Hematopoietic multipotent progenitor cell treated with erythropoietin and hydrocortisone succinate and interleukin-3 and kit ligand, for 8 days (in vitro differentiated cells): ENCODE measurements around the gene BSX.

Experiments
- DNase-seq: peaks from one replicate; pipeline ENCODE4 v3.0.0-alpha.2; 2015

Gene BSX

DNA sequence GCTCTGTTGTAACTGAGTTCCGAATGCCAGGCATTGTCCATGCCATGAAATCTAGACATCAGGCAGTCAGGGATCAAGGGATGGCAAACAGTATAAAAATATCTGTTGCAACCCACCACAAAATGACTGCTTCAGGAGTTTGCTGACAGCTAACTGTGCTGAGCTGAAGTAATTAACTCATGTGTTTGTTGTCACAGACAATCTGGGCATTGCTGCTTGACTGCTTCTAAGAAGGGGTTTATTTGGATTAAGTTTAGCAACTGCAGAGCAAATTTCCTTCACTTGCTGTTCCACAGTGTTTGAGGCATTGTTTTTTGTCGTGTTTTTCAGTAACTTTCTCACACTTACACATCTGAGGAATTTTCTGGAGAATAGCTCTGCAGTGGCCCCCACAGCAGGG is 30.4 kb downstream of the BSX start:
- no peak for DNase-seq

DNA sequence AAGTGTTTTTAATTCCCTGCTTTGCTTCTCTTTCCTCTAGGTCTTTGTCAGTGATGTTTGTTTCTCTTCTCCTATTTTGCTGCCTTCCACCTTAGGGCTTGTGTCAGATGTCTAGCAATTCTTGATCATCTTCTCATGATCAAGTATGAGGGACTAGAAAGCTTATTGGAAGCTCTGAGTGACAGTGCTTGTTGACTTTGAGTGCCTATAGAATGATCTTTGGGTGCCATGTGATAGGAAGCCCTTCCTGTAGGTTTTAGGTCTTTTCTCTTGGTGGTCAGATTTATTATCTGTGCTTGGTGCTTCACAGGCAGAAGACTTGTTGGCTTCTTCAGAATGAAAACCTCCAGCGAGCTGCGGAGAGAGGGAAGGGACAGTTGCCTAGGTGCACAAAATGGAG is 43.1 kb downstream of the BSX start:
- DNase-seq, result no peak

DNA sequence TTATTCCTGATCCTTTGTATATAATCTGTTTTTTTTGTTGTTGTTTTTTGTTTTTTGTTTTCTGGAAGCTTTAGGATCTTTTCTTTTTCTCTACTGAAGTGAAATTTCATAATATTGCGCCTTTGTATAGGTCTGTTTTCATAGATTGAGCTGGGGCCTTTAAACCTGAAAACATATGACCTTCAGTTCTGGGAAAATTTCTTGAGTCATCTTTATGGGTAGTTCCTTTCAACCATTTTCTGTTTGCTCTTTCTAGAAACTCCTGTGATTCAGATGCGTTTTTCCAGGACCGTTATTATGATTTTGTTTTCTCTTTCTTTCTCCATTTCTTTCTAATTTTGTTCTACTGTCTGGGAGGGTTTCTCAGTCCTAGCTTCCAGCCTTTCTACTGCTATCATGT is 43.7 kb downstream of the BSX start:
- no peak for DNase-seq

DNA sequence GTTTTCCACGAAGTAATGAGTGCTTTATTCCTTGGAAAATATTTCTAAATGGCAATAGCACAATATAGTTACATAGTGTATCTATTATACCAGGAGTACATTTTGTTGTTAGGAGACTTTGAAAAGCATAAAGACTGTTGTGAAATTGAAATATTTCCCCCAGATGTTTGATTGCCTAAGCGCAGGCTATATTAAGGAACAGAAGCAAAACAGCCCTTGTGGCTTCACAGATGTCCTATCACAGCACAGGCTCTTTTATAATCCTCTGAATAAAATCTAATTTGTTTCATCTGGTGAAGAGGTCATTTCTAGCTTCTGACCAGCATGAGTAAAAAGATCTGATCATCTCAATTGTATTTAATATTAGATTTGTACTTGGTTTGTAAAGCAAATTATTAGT is 48.2 kb downstream of the BSX start:
- no peak for DNase-seq

DNA sequence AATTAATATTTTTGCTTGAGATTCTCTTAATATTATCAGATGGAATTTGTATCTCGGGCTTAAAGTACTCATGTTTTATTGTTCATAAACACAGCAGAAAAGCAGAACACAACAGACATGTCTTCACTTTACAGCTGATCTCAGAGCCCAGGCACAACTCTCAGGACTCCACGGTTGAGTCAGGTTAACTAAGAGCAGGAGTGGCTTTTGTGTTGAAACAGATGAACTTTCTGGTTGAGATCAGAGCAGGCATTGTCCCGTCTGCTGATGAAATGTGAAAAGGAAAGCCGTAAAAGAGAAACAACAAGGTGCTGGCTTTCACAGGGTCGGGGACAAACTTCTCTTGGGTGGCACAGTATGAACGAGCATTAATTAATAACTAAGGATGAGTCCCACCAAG is 50.1 kb downstream of the BSX start:
- no peak for DNase-seq
